SK-MEL-5 (cell line): ENCODE data around the gene SDK2. TPM values are rescaled to one million over a fixed set of nuclear protein-coding genes. Genes with fewer than 3 reads are reported as not detected.
"Not testable (repeated sequence)": the region's sequence is repeated elsewhere in the genome, so short reads cannot be mapped to it uniquely, and the experiment has no call there.

Experiments used
- DNase-seq: peaks from one replicate; pipeline ENCODE4 v3.0.0-alpha.2; 2016; ENCODE audit warnings: low read depth, low spot score
- in situ Hi-C: cut with HindIII; loops from 2 replicates; pipeline ENCODE4 v1.10.0; 2016; ENCODE audit warnings: low sequenced_read_pairs, high pct_unique_total_duplicates, low pct_unique_long_range_greater_than_20kb
- total RNA-seq: library from RNA; depleted of rRNA; stranded (reverse); fragments of >200 nt; shearing (Covaris generic); gene quantifications from 2 replicates; pipeline ENCODE4 v1.2.3, GENCODE V29; 2014

Gene SDK2
- total RNA-seq, 1 experiment from 2014 or later: 1.3 TPM

DNA sequence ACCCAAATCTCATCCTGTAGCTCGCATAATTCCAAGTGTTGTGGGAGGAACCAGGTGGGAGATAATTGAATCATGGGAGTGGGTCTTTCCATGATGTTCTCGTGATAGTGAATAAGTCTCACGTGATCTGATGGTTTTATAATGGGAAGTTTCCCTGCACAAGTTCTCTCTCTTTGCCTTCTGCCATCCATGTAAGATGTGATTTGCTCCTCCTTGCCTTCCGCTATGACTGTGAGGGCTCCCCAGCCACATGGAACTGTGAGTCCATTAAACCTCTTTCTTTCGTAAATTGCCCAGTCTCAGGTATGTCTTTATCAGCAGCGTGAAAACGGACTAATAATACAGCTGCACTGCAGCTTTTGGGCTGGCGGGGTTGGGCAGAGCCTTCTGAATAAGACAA, 171.5 kb downstream of the SDK2 start:
- in situ Hi-C loops: not testable (repeated sequence)

DNA sequence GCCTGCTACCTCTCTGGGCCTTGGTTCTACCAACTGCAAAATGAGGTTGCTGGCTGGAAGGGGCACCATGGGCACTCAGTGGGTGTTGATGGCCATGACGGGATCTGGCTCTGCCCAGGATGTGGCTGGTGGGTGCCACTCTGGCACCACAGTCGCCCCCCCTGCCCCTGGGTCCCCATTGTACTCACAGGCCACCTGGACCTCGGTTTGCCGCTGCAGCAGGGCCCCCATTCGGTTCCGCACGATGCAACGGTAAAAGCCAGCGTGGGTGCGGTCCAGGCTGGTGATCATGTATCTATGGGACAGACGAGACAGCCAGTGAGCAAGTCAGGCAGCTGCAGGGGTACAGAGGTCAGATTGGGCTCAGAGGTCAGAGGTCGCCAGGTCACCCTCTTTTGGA, 172.3 kb downstream of the SDK2 start:
- DNase-seq: no peak
- in situ Hi-C loops: no loop called here

More for the DNA sequence above, 171.5 kb downstream of the SDK2 start:
- not testable (repeated sequence) for DNase-seq

DNA sequence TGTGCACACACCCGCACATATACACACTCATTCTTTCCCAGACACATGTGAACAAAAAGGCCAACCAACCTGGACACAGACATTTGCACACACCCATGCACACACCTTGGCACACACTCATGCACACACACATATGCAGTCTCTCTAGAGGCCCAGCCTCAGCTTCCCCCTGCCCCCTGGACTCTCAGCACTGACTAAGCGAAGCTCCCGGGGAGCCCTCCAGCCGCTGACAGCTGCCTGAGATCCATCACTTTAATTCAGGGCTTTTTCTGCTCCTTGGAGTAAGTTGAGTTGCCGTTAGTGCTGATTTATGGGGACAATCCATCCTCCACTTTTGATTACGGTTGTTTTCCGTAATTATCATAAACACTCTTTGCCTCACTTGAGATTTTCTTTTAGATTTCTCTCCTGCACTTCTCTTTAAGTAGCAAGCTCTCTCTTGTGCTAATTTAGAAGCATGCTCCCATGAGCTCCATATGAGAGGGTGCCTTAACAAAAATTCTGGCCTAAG, 173.9 kb downstream of the SDK2 start:
- in situ Hi-C loops: no loop called here
- DNase-seq: no peak

DNA sequence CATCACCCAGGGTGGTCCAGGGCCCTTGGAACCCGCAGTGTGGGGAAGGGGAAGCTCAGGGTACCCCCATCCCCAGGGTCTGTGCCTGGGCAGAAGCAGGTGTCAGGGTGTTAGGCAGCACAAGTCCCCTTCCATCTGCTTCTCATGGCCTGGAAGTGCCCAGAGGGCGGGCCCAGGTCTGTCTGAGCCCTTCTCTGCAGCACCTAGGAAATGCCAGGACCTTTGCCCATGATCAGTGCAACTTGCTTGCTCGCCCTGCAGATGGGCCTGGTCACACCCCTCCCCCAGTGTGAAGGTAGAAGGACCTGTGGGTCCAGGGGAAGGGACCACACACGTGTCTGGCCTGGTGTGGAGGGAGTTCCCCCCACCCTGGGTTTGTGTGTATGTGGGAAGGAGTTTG, 174.9 kb downstream of the SDK2 start:
- DNase-seq: no peak
- in situ Hi-C loops: no loop called here

DNA sequence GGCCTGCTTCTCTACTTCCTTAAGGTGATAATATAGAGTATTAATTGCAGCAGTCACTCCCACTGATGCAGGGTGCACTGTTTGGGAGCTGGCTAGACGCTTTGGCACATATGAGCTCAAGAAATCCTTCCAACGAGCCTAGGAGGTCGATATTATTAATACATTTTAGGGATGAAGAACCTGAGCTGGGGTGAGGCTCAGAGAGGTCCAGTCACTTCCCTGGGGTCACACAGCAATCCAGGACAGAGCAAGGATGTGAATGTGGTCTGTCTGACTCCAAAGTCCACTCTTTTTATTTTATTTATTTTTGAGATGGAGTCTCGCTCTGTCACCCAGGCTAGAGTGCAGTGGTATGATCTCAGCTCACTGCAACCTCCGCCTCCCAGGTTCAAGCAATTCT, 176.0 kb downstream of the SDK2 start:
- in situ Hi-C loops: no loop called here
- no peak for DNase-seq

DNA sequence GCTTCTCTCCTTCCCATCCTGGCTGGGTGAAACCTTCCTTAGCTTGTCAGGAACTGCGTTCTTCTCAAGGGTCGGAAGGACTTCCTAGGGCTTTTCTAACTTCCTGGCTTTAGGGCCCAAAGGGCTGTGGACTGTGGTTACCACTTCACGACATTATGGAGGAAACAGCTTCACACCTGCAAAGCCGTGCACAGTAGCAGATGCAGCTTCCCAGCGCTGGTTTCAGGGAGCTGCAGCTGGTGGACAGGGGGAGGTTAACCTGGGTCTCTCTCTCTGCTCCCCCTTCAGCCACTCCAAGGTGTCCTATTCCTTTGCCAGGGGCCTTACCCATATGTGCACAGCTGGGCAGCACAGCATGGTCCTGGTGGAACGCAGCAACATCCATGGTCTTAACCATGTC, 176.6 kb downstream of the SDK2 start:
- DNase-seq: no peak
- in situ Hi-C loops: no loop called here

DNA sequence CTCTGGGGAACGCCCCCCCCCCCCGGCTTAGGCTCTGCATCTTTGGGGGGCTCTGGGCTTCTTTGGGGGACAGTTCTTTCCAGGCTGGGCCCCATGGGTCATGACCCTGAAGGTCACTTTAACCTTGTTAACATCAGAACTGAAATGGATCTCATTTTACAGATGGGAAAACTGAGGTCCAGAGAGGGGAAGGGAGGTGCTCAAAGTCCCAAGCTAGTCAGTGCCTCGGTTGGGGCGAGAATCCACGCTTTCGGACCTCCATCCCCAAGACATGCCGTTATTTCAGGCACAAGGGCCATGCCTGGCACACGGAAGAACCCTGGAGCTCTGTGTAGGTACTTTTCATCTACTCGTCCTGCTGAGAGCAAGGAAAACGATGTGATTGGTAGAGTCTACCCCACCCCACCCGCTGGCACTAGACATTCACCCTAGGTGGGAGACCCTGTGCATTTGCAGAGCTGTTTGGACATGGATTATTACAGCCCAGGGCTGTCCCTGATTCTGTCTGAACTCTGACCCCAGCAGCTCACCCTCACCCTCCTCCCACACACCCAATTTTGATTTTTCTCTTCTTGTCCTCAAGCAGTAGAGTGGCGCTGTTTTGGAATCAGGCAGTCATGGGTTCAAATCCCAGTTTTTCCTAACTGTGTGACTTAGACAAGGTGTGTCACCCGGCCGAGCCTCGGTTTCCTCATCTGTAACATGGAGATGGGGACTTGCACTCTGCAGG, 177.4 kb downstream of the SDK2 start:
- no peak for DNase-seq
- in situ Hi-C loops: no loop called here

DNA sequence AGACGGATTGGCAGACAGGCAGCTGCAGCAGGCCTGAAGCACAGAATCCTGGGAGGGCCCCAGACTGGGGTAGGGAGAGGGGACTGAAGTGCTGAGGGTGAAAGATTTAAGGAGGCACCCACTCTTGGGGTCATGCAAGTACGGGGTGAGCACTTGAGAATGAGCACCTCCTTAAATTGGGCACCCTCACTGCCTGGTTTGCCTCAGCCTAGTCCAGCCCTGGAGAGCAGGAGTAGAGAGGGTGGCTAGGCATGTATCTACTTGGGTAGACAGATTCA, 178.4 kb downstream of the SDK2 start:
- DNase-seq: no peak
- in situ Hi-C loops: no loop called here

DNA sequence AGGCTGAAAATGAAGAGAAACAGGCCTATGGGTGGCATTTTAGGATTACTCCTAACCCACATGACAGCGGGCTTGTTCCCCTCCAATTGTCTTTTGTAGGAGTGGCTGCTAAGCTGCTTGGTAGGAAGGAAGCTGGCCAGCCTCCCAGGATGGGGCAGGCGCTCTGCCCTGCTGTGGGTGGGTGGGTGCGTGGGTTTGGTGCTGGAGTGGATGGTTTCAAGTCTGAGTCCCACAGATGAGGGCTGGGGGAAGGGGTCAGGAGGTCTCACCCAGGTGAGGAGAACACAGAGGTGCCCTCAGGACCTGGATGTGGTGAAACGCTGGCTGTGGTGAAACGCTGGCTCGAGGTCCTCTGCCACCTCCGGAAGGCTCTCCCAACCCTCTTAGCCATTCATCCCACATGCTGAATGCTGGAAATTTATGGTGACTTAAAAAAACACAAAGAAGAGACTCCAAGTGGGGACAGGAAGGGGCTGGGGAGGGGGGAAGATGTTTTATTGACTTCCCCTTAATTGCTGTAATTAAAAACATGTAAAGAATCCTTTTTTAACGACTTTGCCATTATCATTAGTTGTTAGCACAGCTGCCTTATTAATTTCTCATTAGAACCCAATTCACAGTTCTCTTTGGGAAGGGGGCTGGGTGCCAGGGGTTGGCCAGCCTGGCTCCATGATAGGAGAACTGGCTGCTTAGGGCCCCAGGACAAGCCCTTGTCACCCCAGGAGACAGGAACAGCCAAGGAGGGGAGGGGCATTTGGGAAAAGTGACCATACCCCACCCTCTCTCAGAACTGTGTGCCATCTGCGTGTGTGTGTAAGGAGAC, 178.9 kb downstream of the SDK2 start:
- in situ Hi-C loops: no loop called here
- no peak for DNase-seq

DNA sequence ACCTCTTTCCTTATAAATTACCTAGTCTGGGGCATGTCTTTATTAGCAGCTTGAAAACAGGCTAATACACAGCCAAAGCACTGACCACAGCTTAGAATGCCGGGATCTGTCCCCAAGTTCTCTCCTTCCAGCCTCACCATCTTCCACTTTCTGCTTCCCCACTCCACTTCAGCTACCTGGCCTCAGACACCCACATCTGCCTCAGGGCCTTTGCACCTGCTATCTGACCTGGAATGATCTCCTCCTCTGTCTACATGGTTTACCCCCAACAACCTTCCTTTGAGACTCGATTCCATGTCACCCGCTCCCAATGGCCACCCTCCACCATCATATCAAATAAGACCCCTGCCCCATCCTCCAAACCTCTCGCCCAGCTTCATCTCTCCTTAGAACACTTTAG, 179.8 kb downstream of the SDK2 start:
- in situ Hi-C loops: no loop called here
- no peak for DNase-seq

DNA sequence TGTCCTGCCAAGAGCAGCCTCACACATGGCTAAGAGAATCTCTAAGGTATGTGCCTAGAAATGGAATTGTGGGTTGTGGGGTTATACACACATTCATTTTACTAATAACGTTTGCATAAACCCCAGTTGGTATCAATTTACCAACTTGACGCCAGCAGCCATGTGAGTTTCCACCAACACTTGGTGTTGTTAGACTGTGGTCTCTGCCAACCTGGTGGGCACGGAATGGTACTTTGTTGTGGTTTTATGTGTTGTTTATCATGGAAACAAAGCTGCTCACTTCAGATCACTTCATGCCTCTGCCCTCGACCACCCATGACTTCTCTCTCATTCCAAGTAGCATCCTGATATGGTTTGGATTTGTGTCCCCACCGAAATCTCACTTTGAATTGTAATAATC, 180.4 kb downstream of the SDK2 start:
- no peak for DNase-seq
- in situ Hi-C loops: no loop called here

DNA sequence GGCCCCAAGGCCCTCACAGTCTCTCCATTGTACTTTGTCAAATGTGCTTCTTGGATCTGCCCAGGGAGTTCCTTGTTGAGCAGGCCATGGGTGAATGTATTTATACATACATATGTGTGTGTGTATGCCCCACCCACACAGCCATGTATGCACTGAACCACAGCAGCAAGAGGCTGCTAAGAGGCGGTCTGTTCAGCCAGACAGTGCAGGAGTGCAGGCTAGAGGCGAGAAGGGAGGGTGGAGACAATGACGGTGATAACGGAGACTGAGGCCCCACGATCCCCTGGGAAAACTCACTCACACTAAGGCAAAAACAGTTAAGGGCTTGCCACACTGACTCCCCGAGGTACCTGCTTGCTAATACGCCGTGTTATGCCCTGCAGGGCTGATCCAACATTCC, 181.4 kb downstream of the SDK2 start:
- in situ Hi-C loops: no loop called here
- DNase-seq: no peak

DNA sequence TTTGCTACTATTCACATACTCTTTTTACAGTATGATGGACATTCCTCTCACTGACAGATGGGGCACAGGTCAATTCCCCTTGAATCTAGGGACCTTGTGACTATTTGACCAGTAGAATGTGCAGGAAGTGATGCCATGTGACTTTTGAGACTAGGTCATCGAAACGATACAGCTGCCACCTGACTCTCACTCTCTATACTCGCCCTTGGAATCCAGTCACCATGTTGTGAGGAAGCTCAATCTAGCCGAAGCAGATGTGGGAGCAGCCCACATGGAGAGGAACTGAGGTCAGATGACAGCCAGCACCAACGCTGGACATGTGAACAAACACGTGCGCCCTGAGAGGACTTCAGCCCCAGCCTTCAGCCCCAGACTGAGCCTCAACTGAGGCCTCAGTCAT, 184.3 kb downstream of the SDK2 start:
- no peak for DNase-seq

DNA sequence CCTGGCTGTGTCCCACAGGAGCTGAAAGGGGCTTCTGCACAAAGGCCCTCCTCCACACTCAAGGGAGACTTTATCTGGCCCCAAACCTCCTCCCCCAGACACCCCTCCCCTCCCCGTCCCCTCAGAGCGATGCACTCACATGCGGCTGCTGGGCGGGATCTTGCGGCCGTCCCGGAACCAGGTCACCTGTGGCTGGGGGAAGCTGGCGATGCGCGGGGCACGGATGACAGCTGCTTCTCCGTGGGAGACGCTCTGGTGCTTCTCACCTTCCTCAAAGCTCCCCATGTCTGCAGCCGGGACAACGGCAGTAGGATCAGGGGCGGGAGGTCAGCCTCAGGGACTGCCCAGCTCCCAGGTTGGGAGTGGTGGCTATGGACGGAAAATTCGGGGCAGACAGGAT, 188.5 kb downstream of the SDK2 start:
- no peak for DNase-seq
- in situ Hi-C loops: no loop called here

More for the DNA sequence above, 184.3 kb downstream of the SDK2 start:
- in situ Hi-C loops: no loop called here

DNA sequence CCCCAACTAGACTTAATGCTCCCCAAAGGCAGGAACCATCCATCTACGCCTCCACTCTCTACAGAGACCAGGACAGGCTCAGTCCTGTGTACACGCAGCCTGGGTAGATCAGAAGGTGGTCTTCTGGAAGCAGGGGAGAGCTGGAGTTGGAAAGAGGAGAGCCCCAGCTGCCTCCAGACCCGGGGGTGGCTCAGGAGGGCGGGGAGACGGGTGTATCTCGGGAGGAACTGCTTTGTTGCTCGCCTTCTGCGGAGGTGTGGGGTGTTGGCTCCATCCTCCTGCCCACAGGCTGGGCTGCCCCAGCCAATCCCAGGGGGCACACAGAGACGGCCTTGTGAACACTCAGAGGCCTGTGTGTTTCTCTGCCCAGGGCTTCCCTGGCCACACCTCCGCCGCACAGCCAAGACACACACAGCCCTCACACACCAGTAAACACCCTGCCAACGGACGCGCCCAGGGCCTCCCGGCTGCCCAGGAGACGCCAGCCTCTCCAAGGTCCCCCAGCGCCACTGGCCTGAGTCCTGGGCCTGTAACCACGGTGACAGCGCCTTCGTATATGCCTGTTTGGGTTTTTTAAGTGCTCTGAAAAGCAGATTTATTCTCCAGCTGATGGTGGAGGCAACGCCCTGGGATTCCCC, 189.1 kb downstream of the SDK2 start:
- in situ Hi-C loops: no loop called here
- DNase-seq: peak; percentile 76

DNA sequence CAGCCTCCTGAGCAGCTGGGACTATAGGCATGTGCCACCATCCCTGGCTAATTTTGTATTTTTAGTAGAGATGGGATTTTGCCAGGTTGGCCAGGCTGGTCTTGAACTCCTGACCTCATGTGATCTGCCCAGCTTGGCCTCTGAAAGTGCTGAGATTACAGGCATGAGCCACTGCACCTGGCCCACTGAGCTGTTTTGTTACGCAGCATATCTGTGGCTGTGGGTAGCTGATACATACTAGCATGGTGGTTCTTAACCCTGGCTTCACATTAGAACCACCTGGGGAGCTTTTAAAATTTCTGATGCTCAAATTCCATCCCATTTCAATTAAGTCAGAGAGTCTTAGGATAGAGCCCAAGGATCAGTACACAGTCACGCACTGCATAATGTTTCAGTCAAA, 190.8 kb downstream of the SDK2 start:
- in situ Hi-C loops: not testable (repeated sequence)

DNA sequence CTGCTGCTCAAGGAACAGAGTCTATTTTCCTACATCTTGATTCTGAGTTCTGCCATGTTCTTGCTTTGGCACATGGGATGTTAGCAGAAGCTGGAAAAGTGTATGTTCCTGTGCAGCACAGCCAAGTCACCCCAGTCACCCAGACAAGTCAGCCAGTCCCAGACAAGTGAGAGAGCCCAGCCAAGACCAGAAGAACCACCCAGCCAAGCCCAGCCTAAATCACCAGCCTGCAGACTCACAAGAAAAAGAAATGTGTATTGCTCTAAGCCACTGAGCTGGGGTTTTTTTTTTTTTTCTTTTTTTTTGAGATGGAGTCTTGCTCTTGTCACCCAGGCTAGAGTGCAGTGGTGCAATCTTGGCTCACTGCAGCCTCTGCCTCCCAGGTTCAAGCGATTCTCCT, 191.2 kb downstream of the SDK2 start:
- no peak for DNase-seq
- in situ Hi-C loops: no loop called here

More for the DNA sequence above, 190.8 kb downstream of the SDK2 start:
- DNase-seq: not testable (repeated sequence)

DNA sequence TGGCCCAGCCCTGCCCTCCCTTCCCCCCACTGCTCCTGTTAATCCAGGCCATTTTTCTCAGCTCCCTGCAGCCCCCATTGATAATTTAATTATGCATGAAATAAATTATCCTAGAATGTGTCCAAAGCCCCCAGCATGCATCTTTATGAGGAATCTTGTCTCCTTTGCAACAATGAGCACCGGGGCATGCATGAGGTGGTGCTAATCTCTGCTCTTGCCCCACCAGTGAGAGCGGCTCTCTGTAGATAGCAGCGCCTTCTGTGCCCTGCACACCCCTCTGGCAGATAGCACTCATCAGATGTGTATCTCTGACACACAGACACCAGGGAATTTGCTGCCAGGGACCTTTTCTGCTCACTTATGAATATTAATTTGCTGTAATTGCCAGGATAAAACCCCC, 192.2 kb downstream of the SDK2 start:
- DNase-seq: no peak
- in situ Hi-C loops: no loop called here

DNA sequence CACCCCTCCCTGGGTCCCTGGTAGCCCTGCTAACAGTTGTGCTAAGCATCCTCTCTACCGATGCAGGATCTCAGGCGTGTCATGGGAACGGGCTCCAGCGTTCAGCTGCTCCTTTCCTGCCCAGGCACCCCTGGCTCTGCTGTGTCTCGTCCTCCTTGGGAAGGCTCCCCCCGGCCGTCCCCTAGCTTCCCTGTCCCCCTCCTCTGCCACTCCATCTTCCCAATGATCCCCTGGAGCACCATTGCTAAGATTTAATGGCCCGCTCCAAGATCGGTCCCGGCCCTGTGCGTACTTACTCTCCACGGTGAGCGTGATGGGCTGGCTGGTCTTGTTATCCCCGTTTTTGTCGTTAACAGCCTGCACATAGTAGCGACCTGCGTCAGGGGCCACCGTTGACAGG, 196.9 kb downstream of the SDK2 start:
- DNase-seq: no peak
- in situ Hi-C loops: no loop called here
